HG02884 (cell line): Measurements from ENCODE around the gene CMTM8.
"Not testable (repeated sequence)": the region's sequence is repeated elsewhere in the genome, so short reads cannot be mapped to it uniquely, and the experiment has no call there.

ENCODE experiments used
- ATAC-seq: cut with Tn5 transposase; IDR thresholded peaks from one replicate; pipeline ENCODE4 v1.9.1; 2021; ENCODE audit warnings: mild to moderate bottlenecking, moderate library complexity; ENCODE audit not compliant: unreplicated experiment

CMTM8 gene

GRCh38 chr3:32374788-32375595 lies 136.5 kb downstream of the CMTM8 start:
- peak; percentile 54 for ATAC-seq

- ATAC-seq = no peak
These were observed 137.1 kb downstream of the CMTM8 start for GRCh38 chr3:32375596-32375930.

GRCh38 chr3:32376115-32376514 lies 137.6 kb downstream of the CMTM8 start:
- no peak for ATAC-seq

GRCh38 chr3:32379831-32380500 lies 141.5 kb downstream of the CMTM8 start:
- no peak for ATAC-seq

- no peak for ATAC-seq
These were observed 143.4 kb downstream of the CMTM8 start for GRCh38 chr3:32381922-32382321.

GRCh38 chr3:32383136-32383711 lies 144.7 kb downstream of the CMTM8 start:
- no peak for ATAC-seq

- no peak for ATAC-seq
These were observed 146.5 kb downstream of the CMTM8 start for GRCh38 chr3:32384938-32385337.

- no peak for ATAC-seq
These were observed 149.0 kb downstream of the CMTM8 start for GRCh38 chr3:32387512-32387911.

- not testable (repeated sequence) for ATAC-seq
These were observed 151.1 kb downstream of the CMTM8 start for GRCh38 chr3:32389577-32389976.

GRCh38 chr3:32391643-32392535 lies 153.4 kb downstream of the CMTM8 start, which contains the start of gene CMTM7:
TSS of gene CMTM7 (plus strand) at chr3:32391853. CDS start at chr3:32391907, 54 bp downstream.
- ATAC-seq = peak; percentile 47

- ATAC-seq = peak; percentile 16
These were observed 154.2 kb downstream of the CMTM8 start for GRCh38 chr3:32392536-32393302.

- no peak for ATAC-seq
These were observed 157.0 kb downstream of the CMTM8 start for GRCh38 chr3:32395496-32395895.

GRCh38 chr3:32397941-32398340 lies 159.5 kb downstream of the CMTM8 start:
- ATAC-seq = no peak

- no peak for ATAC-seq
These were observed 160.1 kb downstream of the CMTM8 start for GRCh38 chr3:32398531-32398930.

- no peak for ATAC-seq
These were observed 160.6 kb downstream of the CMTM8 start for GRCh38 chr3:32399030-32399620.

- ATAC-seq = no peak
These were observed 162.6 kb downstream of the CMTM8 start for GRCh38 chr3:32401126-32401525.

- peak; percentile 54 for ATAC-seq
These were observed 163.1 kb downstream of the CMTM8 start for GRCh38 chr3:32401556-32402081.

GRCh38 chr3:32403663-32404062 lies 165.2 kb downstream of the CMTM8 start:
- ATAC-seq = no peak

- ATAC-seq = no peak
These were observed 166.2 kb downstream of the CMTM8 start for GRCh38 chr3:32404714-32405113.

- ATAC-seq = no peak
These were observed 166.7 kb downstream of the CMTM8 start for GRCh38 chr3:32405155-32405554.
